Posterior cingulate gyrus (tissue), 11 donors: ENCODE results near the gene ERG.
A peak's percentile ranks its signal among the peaks of the same experiment; 100 is the strongest.

Source experiments
- DNase-seq, 10 donors: peaks; one replicate each; pipeline versions ENCODE4 v3.0.0 to v3.0.0-alpha.2; 2020 to 2021; ENCODE audit warnings: mixed read lengths in 3 of 10
- intact Hi-C: fragments of 100-400 bp; cut with DNase I; formaldehyde crosslinking; loops from one replicate; pipeline ENCODE4 v1.15.1; 2023

The ERG gene

DNA sequence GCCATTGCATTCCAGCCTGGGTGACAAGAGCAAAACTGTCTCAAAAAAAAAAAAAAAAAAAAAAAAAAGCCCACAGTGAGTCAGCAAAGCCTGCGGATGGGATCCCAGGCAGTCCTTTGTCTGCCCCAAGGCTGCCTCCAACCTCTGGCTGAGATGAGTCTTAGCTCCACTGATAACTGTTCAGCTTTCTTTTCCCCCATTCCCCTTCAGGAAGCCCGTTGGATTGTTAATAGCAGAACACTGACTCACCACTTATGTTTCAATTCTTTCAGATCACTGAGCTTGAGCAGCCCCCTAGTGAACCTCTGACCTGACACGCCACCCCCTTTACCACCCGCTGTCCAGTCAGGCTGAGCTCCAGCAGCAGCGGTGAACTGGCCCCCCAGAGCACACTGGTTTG is 57.5 kb downstream of the ERG start:
- intact Hi-C loops, result no loop called here
- DNase-seq, result no peak

DNA sequence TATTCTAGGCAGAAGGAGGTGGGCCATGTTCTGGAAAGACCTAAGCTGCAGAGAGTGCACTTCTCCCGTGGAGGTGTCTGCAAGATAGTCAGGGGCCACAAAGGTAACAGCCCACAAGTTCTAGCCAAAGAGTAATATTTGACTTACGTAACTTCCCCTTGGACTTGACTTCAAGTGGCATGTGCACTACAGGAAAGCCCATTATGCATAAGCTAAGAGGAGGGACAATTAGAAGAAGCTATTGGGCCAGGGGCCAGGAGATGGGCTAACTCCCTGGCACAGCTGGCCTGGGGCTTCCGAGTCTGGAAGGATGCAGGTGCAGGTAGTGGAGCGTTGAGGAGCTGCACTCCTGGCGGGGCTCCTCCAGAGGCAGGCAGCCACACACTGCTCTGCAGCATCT is 58.3 kb downstream of the ERG start:
- DNase-seq, result no peak
- intact Hi-C loops, result no loop called here

DNA sequence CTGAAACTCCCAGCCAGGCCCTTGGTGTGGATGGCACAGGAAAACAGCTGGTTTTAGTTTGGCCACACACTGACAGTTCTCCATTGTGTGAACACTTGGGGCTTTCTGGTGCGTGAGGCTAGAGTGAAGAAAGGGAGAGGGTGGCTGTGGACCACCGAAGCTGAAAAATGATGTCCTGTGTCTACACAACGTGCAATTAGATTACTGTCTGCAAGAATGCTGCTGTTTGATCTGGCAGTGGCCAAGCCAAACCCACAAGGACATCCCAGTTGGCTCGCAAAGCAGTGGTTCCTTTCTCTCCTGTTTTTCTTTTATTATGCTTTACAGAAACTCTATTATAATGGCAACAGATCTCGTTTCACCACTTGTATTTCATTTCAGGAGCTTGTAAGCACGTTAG is 58.9 kb downstream of the ERG start:
- no peak for DNase-seq
- intact Hi-C loops, result no loop called here

DNA sequence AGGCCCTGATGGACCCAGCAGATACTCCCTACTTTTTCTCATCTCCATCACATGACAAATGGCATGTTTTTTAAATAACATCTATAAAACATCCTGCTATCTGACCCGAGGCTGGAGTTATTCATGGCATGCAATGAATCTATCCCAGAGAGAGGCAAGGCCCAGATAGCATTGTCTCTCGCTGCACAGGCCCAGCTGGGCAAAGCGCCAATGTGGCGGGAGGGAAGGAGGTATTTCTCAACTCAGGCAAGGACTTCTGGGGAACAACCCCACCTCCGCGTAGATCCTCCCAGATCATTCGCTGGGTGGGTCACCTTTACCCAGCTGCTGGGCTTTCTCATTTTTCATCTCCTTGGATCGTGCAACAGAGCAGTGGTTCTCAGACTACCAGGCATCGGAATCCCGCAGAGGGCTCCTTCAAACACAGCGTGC is 59.8 kb downstream of the ERG start:
- DNase-seq, result peak in 1 of 10 donors; percentile 70
- intact Hi-C loops, result no loop called here

DNA sequence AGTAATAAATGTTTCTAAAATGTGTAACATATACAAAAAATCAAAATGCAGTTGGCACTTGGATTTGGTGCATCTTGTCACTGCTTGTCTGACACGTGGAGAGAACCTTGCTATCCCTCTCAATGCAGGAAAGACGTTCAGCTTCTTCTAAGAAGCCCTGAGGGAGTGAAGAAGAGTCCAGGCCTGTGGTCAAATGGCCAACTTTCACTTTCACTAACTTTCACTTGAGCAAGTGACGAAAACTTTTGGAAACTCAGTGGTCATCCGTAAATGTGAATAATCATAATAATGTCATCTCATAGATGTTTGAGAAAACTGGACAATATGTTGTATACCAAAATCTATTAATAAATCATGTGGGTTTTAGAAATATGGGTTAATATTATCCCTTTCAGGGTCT is 61.9 kb downstream of the ERG start:
- no peak for DNase-seq

DNA sequence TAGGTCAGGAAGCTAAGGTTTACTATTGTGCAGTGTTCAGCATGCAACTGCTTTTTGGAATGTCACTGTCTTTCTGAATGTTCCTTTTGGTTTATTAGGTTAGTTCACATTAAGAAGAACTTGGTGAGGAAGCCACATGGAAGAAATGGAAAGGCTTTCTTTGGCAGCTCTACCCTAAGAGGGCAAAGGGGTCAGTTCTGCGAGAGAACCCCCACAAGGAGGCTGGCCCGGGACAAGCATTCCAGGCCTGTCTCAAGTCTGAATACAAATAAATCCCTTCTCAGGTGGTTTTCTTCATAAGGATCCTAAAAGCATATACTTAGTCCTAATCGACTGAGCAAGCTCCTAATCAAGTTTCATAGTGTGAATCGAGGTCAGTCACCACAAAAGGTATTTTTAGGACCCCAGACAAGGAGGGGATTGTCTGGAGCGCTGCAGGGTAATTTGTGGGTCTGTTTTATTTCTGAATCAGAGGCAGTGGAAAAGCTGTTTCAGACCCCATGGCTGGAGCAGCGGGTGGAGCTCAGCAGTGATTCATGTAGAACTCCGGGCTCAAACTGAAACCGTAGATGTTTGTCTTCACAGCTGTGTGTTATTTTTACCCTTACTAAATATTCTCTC is 63.3 kb downstream of the ERG start:
- intact Hi-C loops, result no loop called here
- no peak for DNase-seq

More for the DNA sequence above, 61.9 kb downstream of the ERG start:
- intact Hi-C loops, result no loop called here

DNA sequence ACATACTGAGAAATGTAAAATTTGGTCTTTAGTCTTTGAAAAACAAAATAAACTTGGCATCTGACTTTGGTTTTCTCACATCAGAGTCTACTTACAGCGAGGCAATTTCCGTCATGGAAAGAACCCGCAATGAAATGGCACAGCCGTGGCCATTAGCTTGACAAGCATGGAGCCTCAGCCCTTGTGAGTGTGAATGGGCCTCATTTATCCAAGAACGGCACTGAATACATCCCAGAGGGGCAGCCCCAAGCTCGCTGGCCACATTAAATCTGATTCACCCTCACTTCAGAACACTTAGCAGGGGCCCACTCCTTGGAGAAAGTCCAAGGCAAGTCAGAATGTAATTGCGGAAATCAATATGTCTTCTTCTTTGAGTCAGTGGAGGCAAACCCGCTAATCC is 64.8 kb downstream of the ERG start:
- intact Hi-C loops, result no loop called here
- no peak for DNase-seq

DNA sequence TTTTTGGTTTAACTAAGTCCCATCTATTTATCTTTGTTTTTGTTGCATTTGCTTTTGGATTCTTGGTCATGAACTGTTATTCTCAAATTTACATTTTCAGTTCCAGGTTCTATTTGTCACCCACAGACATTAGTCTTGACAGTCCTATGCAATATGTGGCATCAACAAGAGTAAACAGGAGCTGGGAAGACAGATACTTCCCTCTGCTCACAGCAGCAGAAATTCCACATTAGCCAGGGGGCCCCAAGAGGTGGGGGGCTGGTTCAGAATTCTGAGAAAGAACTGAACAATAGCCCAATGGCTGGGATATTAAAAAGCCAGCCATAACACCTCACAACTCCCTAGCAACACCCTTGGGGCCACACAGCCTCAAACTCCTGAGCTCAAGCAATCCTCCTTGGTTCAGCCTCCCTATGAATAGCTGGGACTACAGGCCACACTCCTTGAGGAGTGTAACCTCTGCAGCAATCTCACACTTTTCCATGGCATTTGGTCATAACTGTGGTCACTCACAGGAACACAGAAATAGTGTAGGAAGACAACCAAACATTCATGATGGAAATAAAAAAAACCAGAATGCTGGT is 67.8 kb downstream of the ERG start:
- DNase-seq, result no peak

DNA sequence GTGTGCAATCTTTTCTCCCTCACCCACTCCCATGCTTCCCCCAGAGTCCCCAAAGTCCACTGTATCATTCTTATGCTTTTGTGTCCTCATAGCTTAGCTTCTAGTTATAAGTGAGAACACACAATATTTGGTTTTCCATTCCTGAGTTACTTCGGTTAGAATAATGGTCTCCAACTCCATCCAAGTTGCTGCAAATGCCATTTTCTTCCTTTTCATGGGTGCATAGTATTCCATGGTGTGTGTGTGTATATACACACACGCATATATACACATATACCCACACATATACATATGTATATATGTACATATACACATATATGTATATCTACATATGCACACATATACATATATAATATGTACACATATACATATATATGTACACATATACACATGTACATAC is 69.3 kb downstream of the ERG start:
- intact Hi-C loops, result no loop called here
- DNase-seq, result no peak

More for the DNA sequence above, 67.8 kb downstream of the ERG start:
- intact Hi-C loops, result no loop called here

DNA sequence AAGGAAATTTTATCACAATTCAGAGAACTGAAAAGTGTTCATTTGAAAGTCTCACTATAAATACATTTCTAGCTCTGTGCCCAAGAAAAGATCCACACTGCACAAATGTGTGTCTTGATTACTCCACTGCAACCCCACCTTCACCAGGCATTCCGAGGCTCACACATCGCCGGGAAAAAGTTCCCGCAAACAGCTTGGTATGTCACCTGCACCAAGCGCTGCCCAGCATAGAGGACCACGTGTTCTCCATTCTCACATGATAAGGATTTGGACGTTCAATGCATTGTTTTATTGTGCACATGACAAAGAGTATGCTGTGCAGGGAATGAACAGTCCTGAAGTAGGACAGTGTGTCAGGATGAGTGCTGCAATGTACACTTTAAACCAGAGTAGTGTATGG is 70.1 kb downstream of the ERG start:
- intact Hi-C loops, result no loop called here
- no peak for DNase-seq

DNA sequence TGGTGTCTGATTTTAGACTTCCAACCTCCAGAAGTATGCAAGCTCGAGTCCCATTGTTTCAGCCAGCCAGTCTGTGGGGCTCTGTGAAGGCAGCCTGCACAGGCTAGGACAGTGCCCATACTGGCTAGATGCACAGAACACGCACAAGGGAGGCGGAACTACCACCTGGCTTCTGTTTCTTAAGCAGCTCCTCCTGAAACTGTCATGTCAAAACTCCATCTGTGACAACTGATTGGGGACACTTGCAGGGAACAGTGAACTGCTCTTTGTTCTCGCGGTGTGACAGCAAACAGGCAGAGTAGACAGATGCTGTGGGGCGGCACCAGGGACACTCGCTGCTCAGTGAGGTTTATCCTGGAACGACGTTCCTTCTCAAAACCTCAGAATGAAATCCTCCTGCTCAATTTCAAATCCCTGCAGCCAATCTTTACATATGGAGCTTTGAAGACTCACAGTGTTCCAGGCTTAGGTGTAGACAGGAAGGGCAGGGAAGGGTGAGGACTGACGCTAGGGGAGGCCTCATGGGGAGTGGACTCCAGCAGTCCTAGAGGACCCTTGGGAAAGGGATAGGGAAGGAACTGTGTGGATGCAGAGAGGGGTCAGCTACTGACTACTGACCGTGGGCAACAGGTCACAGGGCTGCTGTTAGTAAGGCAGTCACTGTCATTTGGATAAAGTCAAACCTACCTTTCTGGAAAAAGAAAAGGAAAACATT is 73.8 kb downstream of the ERG start:
- intact Hi-C loops, result no loop called here
- no peak for DNase-seq

DNA sequence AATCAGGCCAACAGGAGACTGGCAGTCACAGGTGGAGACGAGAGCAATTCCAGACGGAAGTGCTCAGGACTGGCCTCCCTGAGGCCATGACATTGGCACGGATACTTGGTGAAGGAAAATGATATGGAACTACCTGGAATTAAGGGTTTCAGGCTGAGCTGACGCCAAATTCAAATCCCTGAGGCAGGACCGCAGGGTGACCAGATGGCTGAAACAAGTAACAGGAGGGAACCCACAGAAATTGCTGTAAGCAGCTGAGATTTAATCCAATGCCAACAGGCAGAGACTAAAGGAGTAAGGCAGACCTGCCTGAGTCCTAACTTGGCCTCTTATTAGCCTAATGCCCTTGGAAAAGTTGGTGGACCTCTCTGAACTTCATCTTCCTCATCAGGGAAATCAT is 76.2 kb downstream of the ERG start:
- DNase-seq, result no peak
- intact Hi-C loops, result no loop called here

DNA sequence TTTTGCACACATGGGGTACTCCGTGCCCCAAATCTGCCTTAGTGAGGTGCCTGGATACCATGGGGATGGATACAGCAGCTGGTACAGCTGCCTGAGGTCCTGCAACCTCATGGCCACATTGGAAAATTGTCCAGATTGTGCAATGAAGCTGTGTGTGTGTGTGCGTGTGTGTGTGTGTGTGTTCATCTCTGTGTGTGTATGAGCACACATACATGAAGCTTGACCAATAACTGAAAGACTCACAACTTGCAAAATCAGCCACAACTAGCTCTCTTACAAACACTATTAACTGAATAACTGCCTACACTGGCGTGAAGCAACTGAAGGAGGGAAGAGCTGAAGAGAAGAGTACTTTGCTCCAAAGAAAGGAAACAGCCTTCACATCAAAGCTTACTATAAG is 78.1 kb downstream of the ERG start:
- no peak for DNase-seq
- intact Hi-C loops, result no loop called here

DNA sequence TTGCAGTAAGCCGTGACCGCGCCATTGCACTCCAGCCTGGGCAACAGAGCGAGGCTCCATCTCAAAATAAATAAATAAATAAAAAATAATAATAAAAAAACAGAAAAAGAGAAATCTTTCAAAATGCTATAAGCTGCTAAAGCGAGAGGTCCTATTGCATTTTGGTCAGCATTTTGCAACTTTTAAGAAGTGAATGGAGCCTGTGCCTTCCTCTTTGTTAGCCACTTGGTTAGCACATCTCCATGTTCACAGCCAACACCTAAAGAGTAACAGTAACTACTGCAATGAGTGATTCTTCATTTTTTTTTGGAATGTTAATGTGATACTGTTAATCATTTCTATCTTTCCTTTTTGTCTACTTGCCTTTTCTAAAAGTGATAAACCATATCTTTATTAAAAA is 80.6 kb downstream of the ERG start:
- DNase-seq, result no peak
- intact Hi-C loops, result no loop called here

DNA sequence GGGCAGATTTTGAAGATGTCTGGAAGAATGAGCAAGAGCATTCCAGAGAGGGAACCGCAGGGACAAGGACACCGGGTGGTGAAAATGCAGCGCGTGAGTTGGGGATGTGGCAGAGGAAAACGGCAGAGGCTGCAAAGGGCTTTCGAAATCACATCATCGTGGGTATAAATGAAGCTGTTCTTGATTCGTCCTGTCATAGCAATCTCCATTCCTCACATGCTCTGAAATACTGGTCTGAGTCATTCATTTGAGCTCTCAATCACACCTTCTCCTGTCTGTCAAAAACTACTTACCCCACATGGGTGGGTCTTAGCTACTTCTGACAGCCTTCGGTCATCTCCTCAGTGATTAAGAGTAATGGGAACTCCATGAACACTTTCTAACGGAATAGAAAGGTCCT is 81.5 kb downstream of the ERG start:
- intact Hi-C loops, result no loop called here
- no peak for DNase-seq

DNA sequence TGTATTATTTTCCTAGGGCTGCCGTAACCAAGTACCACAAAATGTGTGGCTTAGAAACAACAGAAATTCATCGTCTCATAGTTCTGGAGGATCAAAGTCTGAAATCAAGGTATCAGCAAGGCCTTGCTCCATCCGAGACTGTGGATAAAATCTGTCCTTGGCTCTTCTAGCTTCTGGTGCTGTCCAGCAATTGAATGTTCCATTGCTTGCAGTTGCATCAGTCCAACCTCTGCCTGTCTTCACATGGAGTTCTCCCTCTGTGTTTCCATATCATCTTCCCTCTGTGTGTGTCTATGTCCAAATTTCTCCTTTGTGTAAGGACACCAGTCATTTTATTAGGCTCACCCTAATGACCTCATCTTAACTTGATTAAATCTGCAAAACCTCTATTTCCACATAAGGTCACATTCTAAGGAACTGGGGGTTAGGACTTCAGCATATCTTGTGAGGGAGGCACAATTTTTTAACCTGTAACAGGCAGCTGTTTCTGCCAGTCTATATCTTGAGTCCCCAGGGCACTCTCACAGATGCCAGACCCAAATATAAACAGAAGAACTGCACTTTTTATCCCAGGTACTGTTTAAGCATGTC is 84.2 kb downstream of the ERG start:
- intact Hi-C loops, result no loop called here
- no peak for DNase-seq

DNA sequence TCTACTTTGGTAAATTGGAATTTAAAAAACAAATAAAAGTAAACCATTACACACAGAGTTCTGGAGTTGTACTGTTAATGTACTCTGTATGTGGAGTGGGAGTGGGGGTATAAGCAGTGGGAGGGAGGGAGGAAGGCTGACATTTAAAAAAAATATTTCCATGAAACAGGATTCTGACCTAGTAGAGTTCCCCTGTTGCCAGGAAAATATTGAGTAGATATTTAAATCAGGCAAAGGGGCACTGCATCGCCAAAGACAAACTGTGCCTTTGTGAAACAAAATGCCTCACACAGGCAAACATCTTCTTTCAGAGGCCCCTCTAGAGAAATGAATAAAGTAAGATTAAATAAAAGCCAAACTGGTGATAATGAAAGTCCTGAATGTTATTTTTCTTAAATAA is 87.8 kb downstream of the ERG start:
- intact Hi-C loops, result no loop called here
- DNase-seq, result no peak

DNA sequence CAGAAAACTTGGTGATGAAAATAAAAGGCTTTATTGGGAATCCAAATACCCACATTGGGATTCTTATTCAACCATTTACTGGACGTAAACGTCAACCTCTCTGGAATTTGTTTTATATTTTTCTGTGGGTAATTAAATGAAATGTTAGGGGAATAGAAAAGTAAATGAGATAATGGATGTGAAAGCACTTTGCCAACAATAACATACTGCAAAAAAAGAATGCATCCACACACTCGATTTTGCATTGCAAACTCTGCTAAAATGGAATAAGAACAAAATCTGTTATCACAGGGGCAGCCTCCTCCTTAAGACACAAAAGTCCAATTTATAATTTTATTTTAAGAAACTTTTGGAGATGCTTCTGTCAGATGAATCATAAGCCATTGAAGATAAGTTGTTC is 88.4 kb downstream of the ERG start:
- intact Hi-C loops, result loop anchor here (10.0 kb wide), 1 partner anchor 65 kb away; no protein-coding TSS in a partner anchor
- DNase-seq, result no peak

DNA sequence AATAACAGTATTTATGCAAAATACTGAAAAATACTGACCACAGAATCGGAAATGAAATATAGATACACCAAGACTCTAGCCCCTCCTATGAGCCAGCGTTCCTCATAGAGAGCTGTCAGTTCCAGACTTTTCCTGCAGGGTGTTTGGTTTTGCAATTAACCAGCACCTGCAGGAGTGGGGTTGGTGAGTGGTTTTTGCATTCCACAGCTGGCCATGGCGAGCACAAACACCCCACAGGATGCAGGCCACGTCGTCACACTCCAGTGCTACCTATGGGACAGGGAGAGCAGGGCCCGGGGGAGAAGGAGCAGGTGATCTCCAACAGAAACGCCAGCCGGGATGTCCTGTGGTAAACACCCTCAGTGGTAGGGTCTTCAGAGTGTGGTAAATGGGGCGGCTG is 94.1 kb downstream of the ERG start:
- intact Hi-C loops, result loop anchor here (10.0 kb wide), 1 partner anchor 71 kb away; no protein-coding TSS in a partner anchor
- no peak for DNase-seq

DNA sequence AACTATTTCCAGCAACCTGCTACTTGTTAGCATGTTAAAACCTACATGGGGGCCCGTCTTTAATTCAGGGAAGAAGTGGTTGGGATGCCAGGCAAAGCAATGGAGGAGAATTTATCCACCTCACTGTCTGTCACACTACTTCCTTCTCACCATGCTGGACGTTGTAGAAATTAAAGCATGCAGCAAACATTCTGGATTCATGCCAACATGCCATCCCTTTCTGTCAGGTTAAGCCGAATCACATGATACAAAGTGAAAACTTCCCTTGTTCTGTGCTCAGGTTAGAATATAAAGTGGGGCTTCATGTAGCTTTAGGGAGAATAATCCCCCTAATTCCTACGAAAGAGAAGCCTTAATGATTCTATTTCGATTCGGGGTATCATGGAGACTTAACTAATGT is 95.5 kb downstream of the ERG start:
- DNase-seq, result no peak
- intact Hi-C loops, result loop anchor here (10.0 kb wide), 1 partner anchor 72 kb away; no protein-coding TSS in a partner anchor

DNA sequence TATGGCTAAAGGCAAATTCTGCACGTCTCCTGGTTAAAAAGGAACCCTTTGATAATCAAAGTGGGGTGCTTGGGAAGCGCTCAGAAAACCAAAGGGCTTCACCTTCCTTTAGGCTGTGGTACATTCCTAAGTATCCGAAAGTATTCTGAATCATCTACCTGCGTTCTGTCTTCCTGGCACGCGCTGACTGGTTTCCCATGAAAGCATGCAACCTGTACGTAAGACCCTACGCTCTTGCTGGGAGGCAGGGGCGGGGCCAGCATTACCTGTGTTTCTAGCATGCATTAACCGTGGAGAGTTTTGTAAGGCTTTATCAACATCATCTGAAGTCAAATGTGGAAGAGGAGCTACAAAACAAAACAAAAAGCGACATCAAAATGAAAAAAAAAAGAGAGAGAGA is 96.0 kb downstream of the ERG start:
- intact Hi-C loops, result loop anchor here (10.0 kb wide), 1 partner anchor 73 kb away; no protein-coding TSS in a partner anchor
- DNase-seq, result no peak
